Psoas muscle (tissue), 8 donors: ENCODE measurements around the gene LDB3. TPM values are rescaled to one million over a fixed set of nuclear protein-coding genes. Genes with fewer than 3 reads are reported as not detected.

Source experiments
- ATAC-seq, 4 donors: fragments of 200-7000 bp; cut with Tn5 transposase; one replicate each; pipeline ENCODE4 v1.9.1; 2020; ENCODE audit warnings: moderate library complexity in 3 of 4, mild to moderate bottlenecking in 2 of 4
- DNase-seq, 2 donors: peaks; one replicate each; pipeline ENCODE4 v3.0.0-alpha.2; 2020
- H3K27ac ChIP-seq: fragments of 200-600 bp; one replicate; pipeline ENCODE4 v1.8.0; 2022
- H3K27me3 ChIP-seq, 3 donors: fragments of 200-600 bp in 1 of 3; one replicate each; pipeline versions ENCODE4 v1.6.1 to v1.8.0; 2013 to 2022; ENCODE audit warnings: low read length in 2 of 3, mild to moderate bottlenecking in 2 of 3, moderate library complexity in 1 of 3; ENCODE audit not compliant: insufficient read depth in 3 of 3
- H3K36me3 ChIP-seq, 2 donors: fragments of 200-600 bp in 1 of 2; one replicate each; pipeline versions ENCODE4 v1.6.1 to v1.8.0; 2013 to 2022; ENCODE audit warnings: low read depth in 1 of 2, mild to moderate bottlenecking in 1 of 2, moderate library complexity in 1 of 2; ENCODE audit not compliant: insufficient read depth in 1 of 2
- H3K4me1 ChIP-seq: fragments of 200-600 bp; one replicate; pipeline ENCODE4 v1.8.0; 2022
- H3K4me3 ChIP-seq: fragments of 200-600 bp; one replicate; pipeline ENCODE4 v1.8.0; 2022; ENCODE audit warnings: mild to moderate bottlenecking
- H3K9me3 ChIP-seq: fragments of 200-600 bp; one replicate; pipeline ENCODE4 v1.8.0; 2022
- WGBS, 3 donors: extraction: QIAGEN DNeasy Blood & Tissue Kit; methylation state at CpG; one replicate each; pipeline versions ENCODE4 v1.1.6 to v1.1.7; 2013; 5-methylcytosine and 5-hydroxymethylcytosine counted together
- intact Hi-C, 2 donors: fragments of 100-400 bp; cut with DNase I; formaldehyde crosslinking; loops; one replicate each; pipeline versions ENCODE4 v1.11.0 to v1.14.2; 2022
- polyA plus RNA-seq, 3 donors: library from polyadenylated mRNA; stranded (reverse); fragments of 200-250 nt; gene quantifications; one replicate each; pipeline ENCODE4 v1.2.3, GENCODE V29; 2013
- total RNA-seq, 4 donors: library from RNA; stranded (reverse); fragmentation: NEBNext Ultra II Directional in 2 of 4; extraction: Animal tissue kit (Norgen Biotek cat#: 25700) in 2 of 4; gene quantifications; one replicate each; pipeline versions ENCODE4 v1.2.1 to v1.2.4, GENCODE V29; 2021 to 2023
- TF ChIP-seq, protein P1 (sequence below): fragments of 200-600 bp; IDR thresholded peaks from one replicate; pipeline ENCODE4 v1.8.0; 2022; ENCODE audit warnings: antibody characterized with exemption
- donor health status: healthy with polysubstance abuse.
- donor health status: DM: no; HTN: no; CAD: no; lungs with moderate emphysema.
- donor health status: Bipolar disorder and iron deficiency.
- donor health status: healthy.
- donor health status: DM: yes; HTN: yes; CAD: no.
- donor health status: DM: no; HTN: no; CAD: no.
- donor health status: DM: no; HTN: no; CAD: no.
- donor health status: DM: yes; HTN: yes; CAD: no.

The LDB3 gene
- total and polyA plus RNA-seq, 7 donors: 108 to 2,187 (median 615) TPM

DNA sequence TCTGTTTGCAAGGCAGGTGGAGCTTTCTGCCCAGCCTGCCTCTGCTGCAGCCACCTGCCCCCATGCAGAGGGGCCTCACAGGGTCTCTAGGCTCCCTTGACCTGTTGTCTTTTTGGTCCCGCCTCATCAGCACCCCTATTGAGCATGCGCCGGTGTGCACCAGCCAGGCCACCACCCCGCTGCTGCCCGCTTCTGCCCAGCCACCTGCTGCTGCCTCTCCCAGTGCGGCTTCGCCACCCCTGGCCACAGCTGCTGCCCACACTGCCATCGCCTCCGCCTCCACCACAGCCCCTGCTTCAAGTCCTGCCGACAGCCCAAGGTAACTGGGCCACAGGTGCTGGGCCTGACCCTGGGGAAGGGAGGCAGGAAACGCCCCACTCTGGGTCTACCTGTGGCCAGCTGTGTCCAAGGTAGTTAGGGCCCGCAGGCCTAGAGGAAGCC, 38.1 kb downstream of the LDB3 start:
- TF ChIP-seq, protein P1, sequence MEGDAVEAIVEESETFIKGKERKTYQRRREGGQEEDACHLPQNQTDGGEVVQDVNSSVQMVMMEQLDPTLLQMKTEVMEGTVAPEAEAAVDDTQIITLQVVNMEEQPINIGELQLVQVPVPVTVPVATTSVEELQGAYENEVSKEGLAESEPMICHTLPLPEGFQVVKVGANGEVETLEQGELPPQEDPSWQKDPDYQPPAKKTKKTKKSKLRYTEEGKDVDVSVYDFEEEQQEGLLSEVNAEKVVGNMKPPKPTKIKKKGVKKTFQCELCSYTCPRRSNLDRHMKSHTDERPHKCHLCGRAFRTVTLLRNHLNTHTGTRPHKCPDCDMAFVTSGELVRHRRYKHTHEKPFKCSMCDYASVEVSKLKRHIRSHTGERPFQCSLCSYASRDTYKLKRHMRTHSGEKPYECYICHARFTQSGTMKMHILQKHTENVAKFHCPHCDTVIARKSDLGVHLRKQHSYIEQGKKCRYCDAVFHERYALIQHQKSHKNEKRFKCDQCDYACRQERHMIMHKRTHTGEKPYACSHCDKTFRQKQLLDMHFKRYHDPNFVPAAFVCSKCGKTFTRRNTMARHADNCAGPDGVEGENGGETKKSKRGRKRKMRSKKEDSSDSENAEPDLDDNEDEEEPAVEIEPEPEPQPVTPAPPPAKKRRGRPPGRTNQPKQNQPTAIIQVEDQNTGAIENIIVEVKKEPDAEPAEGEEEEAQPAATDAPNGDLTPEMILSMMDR: no peak
- peaks cover 0 to 77% of the 10 kb centered on the region in 2 donors for H3K36me3 ChIP-seq
- peak; percentile 22 to 62 (median 46) for ATAC-seq
- no peaks in the 10 kb centered on the region for H3K9me3 ChIP-seq
- H3K27me3 ChIP-seq: no peaks in the 10 kb centered on the region
- peak in 1 of 2 donors; percentile 76 for DNase-seq
- peaks cover 31% of the 10 kb centered on the region for H3K4me1 ChIP-seq
- no peak overlapping the region for H3K4me3 ChIP-seq
- intact Hi-C loops: no loop called here
- H3K27ac ChIP-seq: peak overlapping the region; percentile 82
- WGBS, 3 donors: 38 to 50% (median 43%) methylated on average over 12 of the region's 12 CpGs

DNA sequence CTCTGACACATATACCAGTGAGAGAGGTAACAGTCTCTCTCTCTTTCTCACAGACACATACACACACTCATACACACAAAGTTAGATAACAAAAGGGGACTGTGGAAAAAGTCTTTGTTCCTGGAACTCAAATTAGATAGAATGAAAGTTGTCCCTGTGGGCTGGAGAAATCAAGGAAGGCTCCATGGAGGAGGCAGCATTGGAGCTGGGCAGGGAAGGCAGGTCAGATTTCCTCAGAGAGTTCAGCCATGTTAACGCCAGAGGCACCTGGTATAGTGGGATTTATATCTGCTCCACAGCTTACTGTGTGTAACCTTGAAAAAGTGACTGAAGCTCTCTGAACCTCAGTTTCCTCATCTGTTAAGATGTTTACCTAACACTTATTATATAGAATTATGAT, 38.7 kb downstream of the LDB3 start:
- H3K4me3 ChIP-seq: no peak overlapping the region
- peaks cover 0 to 71% of the 10 kb centered on the region in 2 donors for H3K36me3 ChIP-seq
- H3K9me3 ChIP-seq: no peaks in the 10 kb centered on the region
- H3K27me3 ChIP-seq: no peaks in the 10 kb centered on the region
- ATAC-seq: no peak
- H3K27ac ChIP-seq: peak overlapping the region; percentile 82
- no peak for DNase-seq
- H3K4me1 ChIP-seq: peaks cover 33% of the 10 kb centered on the region
- TF ChIP-seq, protein P1: no peak
- intact Hi-C loops: no loop called here
- WGBS, 3 donors: 38 to 94% (median 53%) methylated on average over 1 of the region's 1 CpG

DNA sequence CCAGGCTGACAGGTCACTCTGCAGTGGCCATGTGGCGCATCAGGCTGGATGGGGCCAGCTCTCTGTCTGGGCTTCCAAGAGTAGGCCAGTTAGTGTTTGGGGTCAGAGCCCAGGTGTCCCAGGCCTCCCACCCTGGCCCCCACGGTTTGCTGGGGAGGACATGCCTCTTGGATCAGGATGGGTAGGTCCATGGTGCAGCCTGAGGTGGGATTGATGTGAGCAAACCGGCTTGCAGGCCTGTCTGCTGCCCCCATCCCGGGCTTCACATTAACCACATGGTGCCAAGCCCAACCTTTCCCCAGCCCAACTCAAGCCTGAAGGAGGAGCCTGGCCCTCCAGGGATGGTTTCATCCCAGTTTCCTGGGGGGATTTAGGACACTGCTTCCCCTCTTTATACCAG, 39.2 kb downstream of the LDB3 start:
- Histone ChIP-seq H3K9me3 (no peaks in the 10 kb centered on the region), H3K27me3 (no peaks in the 10 kb centered on the region), H3K36me3 (peaks cover 0 to 66% of the 10 kb centered on the region in 2 donors), H3K4me1 (peaks cover 38% of the 10 kb centered on the region), H3K27ac (peak overlapping the region; percentile 82), H3K4me3 (no peak overlapping the region)
- intact Hi-C loops: no loop called here
- WGBS, 3 donors: 30 to 51% (median 46%) methylated on average over 4 of the region's 4 CpGs
- ATAC-seq (no peak), DNase-seq (no peak)
- TF ChIP-seq, protein P1: no peak

DNA sequence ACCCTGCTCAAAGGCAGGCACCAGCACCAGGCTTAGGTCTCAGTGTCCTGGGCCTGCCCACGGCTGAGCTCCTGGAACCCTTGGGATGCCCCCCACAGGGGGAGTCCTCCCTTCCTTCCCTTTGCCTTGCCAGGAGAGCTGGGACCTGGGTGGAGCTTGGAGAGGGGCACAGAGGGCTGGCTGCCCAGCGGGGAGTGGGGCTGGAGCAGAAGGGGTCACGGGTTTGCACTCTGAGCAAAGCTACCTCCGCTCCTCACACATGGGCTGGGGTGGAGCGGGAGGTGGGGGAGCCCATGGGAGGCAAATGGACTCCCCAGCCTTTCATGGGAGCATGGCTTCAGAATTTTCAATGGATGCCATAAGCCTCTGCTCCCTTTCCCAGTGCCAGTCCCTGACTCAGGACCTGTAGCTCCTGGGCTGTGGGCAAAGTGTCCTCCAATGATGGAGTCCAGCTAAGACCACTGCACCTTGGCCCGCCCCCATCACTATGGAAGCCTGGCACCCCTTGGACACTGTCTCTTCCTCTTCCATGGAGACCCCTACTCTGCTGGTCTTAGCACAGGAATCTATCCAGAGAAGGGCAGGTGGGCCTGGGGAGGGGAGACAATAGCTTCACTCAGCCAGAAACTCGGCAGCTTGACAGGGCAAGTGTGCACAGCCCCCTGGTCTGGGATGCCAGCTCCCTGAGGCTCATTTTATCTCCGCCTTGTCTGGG, 39.9 kb downstream of the LDB3 start:
- Histone ChIP-seq H3K4me1 (peaks cover 43% of the 10 kb centered on the region), H3K9me3 (no peaks in the 10 kb centered on the region), H3K36me3 (peaks cover 0 to 65% of the 10 kb centered on the region in 2 donors), H3K27ac (peak overlapping the region; percentile 98), H3K4me3 (no peak overlapping the region), H3K27me3 (no peaks in the 10 kb centered on the region)
- WGBS, 3 donors: 76 to 81% (median 80%) methylated on average over 8 of the region's 8 CpGs
- ATAC-seq (no peak), DNase-seq (no peak)
- intact Hi-C loops: no loop called here
- TF ChIP-seq, protein P1: no peak
